Measurements from ENCODE around the gene SHROOM1. TPM values are rescaled to one million over a fixed set of nuclear protein-coding genes. Genes with fewer than 3 reads are reported as not detected.
"Not testable (repeated sequence)": the region's sequence is repeated elsewhere in the genome, so short reads cannot be mapped to it uniquely, and the experiment has no call there.

SHROOM1 gene
- total RNA-seq, 1 donor from 2014 or later, result 3.6 TPM

- ATAC-seq (ENCODE audit: poor library complexity) (no peak), DNase-seq (no peak)
- intact Hi-C loops (cut with DNase I), result loop anchor here (10.0 kb wide), 1 partner anchor 431 kb away; no protein-coding TSS in a partner anchor
Measured at GRCh38 chr5:132816083-132816482, 14.4 kb downstream of the SHROOM1 start.

DNA sequence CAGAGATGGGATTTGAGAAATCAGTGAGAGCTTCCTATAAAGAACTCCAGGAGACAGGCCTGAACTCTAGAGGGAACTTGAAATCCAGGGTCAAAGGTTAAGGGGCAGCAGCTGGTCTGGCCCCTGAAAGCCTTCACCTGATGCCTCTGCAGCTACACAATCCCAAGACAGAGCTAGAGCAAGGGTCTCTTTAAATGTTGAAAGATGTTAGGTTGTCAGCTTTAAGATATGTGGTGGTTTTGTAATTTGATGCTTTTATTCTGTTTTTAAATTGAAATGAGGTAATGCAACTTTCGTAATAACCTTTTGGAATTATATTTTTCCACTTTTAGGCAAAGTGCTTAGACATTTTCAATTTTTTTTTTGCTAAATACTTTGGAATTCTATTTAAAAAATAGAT is 15.0 kb downstream of the SHROOM1 start:
- intact Hi-C loops (cut with DNase I), result loop anchor here (10.0 kb wide), 1 partner anchor 431 kb away; no protein-coding TSS in a partner anchor
- DNase-seq, result no peak
- no peak for ATAC-seq (ENCODE audit: poor library complexity)

GRCh38 chr5:132814503-132815294 is 15.7 kb downstream of the SHROOM1 start:
- intact Hi-C loops (cut with DNase I), result loop anchor here (10.0 kb wide), 1 partner anchor 430 kb away; no protein-coding TSS in a partner anchor
- DNase-seq (peak; percentile 39), ATAC-seq (ENCODE audit: poor library complexity) (no peak)

GRCh38 chr5:132813599-132814502 is 16.6 kb downstream of the SHROOM1 start:
- peak; percentile 40 for DNase-seq

GRCh38 chr5:132812781-132813598 is 17.5 kb downstream of the SHROOM1 start, which contains the start of gene SOWAHA:
SOWAHA (plus strand) TSS chr5:132813302; CDS start chr5:132813622, 320 bp downstream.
- no peak for ATAC-seq (ENCODE audit: poor library complexity)
- DNase-seq, result peak; percentile 42

More at GRCh38 chr5:132813599-132814502, 16.6 kb downstream of the SHROOM1 start:
- ATAC-seq (ENCODE audit: poor library complexity), result peak; percentile 85
- intact Hi-C loops (cut with DNase I), result loop anchor here (10.0 kb wide), 1 partner anchor 429 kb away; no protein-coding TSS in a partner anchor

GRCh38 chr5:132812123-132812765 is 18.2 kb downstream of the SHROOM1 start:
- no peak for DNase-seq
- intact Hi-C loops (cut with DNase I), result loop anchor here (10.0 kb wide), 1 partner anchor 427 kb away; no protein-coding TSS in a partner anchor
- ATAC-seq (ENCODE audit: poor library complexity), result no peak

More at GRCh38 chr5:132812781-132813598, 17.5 kb downstream of the SHROOM1 start, which contains the start of gene SOWAHA:
- intact Hi-C loops (cut with DNase I), result loop anchor here (10.0 kb wide), 1 partner anchor 428 kb away; no protein-coding TSS in a partner anchor

DNA sequence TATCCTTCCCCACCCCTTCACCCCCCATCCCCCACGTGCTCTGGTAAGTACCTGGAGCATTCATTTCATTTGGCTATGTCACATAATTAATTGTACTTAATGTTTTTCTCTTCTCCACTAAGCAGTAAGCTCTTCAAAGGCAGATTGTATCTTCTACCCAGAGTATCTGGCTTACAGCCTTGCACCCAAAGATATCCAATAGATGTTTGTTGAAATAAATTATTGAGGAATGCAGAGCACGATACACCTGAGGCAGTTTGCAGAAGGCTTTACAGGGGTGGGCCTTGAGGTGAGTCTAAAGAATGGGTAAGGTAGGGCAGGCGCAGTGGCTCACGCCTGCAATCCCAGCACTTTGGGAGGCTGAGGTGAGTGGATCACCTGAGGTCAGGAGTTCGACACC is 19.8 kb downstream of the SHROOM1 start:
- intact Hi-C loops (cut with DNase I), result loop anchor here (10.0 kb wide), 1 partner anchor 426 kb away; no protein-coding TSS in a partner anchor
- DNase-seq (no peak), ATAC-seq (ENCODE audit: poor library complexity) (no peak)

GRCh38 chr5:132808866-132809265 is 21.6 kb downstream of the SHROOM1 start:
- DNase-seq (no peak), ATAC-seq (ENCODE audit: poor library complexity) (no peak)
- intact Hi-C loops (cut with DNase I), result no loop called here

- ATAC-seq (ENCODE audit: poor library complexity) (no peak), DNase-seq (no peak)
- intact Hi-C loops (cut with DNase I), result no loop called here
Measured at GRCh38 chr5:132808448-132808847, 22.0 kb downstream of the SHROOM1 start.

DNA sequence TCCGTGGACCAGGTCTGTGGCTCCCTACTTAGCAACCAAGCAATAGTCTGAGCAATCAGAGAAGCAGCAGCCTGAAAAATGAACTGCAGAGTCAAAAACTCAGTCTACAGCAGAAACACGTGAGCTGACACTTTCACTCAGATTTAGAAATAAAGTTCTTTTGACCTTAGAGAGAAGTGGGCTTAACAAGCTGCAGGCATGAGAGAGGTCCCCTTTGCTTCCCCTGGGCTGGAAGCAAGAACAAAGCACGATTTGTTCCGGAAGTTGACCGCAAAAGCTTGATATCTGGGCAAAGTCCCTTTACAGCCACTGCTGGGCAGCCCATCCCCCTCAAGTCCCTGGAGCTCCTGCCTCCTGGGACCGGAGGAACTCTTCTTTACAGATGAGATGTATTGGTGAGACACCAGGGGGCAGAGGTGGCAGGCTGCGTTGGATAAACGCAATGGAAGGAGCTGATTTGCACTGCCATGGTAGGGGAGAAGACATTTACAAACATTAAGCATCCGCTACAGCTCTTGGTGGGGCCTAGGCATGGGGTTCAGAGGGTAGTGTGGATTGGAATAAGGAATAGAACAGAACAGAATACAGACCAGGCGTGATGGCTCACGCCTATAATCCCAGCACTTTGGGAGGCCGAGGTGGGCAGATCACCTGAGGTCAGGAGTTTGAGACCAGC is 23.1 kb downstream of the SHROOM1 start:
- intact Hi-C loops (cut with DNase I), result no loop called here
- ATAC-seq (ENCODE audit: poor library complexity), result peak; percentile 31
- DNase-seq, result no peak

DNA sequence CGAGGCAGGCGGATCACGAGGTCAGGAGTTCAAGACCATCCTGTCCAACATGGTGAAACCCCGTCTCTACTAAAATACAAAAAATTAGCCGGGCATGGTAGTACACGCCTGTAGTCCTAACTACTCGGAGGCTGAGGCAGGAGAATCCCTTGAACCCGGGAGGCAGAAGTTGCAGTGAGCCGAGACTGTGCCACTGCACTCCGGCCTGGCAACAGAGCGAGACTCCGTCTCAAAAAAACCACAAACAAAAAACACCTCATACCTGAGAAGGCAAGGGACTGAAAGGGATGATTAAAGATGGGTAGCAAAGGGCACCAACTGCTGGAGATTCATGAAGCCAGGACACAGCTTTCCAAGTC is 23.7 kb downstream of the SHROOM1 start:
- ATAC-seq (ENCODE audit: poor library complexity); DNase-seq; intact Hi-C loops (cut with DNase I): not testable (repeated sequence)

DNA sequence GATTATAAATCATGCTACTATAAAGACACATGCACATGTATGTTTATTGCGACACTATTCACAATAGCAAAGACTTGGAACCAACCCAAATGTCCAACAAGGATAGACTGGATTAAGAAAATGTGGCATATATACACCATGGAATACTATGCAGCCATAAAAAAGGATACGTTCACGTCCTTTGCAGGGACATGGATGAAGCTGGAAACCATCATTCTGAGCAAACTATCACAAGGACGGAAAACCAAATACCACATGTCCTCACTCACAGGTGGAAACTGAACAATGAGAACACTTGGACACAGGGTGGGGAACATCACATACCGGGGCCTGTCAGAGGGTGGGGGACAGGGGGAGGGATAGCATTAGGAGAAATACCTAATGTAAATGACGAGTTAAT is 24.6 kb downstream of the SHROOM1 start:
- intact Hi-C loops (cut with DNase I); DNase-seq: not testable (repeated sequence)

GRCh38 chr5:132804219-132804618 is 26.2 kb downstream of the SHROOM1 start:
- intact Hi-C loops (cut with DNase I); DNase-seq; ATAC-seq (ENCODE audit: poor library complexity): not testable (repeated sequence)

More for the DNA sequence above, 24.6 kb downstream of the SHROOM1 start:
- not testable (repeated sequence) for ATAC-seq (ENCODE audit: poor library complexity)

DNA sequence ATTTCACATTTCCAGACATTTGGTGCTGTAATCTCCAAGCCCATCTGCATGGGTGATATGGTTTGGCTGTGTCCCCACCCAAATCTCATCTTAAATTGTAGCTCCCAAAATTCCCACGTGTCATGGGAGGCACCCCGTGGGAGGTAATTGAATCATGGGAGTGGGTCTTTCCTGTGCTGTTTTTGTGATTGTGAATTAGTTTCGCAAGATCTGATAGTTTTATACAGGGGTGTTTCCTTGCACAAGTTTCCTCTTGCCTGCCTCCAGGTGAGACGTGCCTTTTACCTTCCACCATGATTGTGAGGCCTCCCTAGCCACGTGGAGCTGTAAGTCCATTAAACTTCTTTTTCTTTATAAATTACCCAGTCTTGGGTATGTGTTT is 27.8 kb downstream of the SHROOM1 start:
- intact Hi-C loops (cut with DNase I); ATAC-seq (ENCODE audit: poor library complexity); DNase-seq: not testable (repeated sequence)

GRCh38 chr5:132802044-132802684 is 28.3 kb downstream of the SHROOM1 start:
- DNase-seq, result no peak
- intact Hi-C loops (cut with DNase I), result no loop called here
- ATAC-seq (ENCODE audit: poor library complexity), result no peak

DNA sequence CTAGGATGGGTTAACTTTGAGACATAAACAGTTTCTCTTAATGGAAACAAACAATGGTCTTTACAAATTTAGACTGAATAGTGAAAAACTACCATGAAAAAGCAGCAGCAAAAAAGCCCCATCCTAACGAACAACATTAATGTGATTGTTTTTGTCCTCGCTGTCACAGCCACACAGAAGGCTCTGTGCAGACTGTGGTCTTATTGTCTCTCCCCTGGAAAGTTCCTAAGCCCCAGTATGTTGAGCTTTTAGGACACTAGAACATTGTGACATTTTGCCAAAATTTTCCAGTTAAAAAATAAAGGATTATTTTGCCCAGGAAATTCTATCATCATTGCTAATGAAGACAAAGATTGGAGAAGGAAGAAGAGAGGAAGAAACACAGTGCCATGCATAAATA is 29.9 kb downstream of the SHROOM1 start:
- DNase-seq (no peak), ATAC-seq (ENCODE audit: poor library complexity) (no peak)
- intact Hi-C loops (cut with DNase I), result no loop called here

- DNase-seq (no peak), ATAC-seq (ENCODE audit: poor library complexity) (no peak)
- intact Hi-C loops (cut with DNase I), result no loop called here
Measured at GRCh38 chr5:132799392-132799791, 31.1 kb downstream of the SHROOM1 start.

All from Right ventricle myocardium superior (tissue), 1 donor.